Measurements from ENCODE around the gene EIF4G1.

The EIF4G1 gene

GRCh38 chr3:184366619-184367289 lies 52.3 kb downstream of the EIF4G1 start:
- Histone ChIP-seq H3K9me2 (replicated peaks; ENCODE audit: low read depth, low read length) (no peaks in the 10 kb centered on the region), H3K9me3 (ENCODE audit: insufficient read depth, low read depth, low read length) (no peaks in the 10 kb centered on the region), H2AFZ (ENCODE audit: low read length) (no peak overlapping the region), H3F3A (ENCODE audit: low read depth) (no peaks in the 10 kb centered on the region), H3K79me2 (ENCODE audit: insufficient read depth, low read length) (peaks cover 34% of the 10 kb centered on the region), H3K4me2 (ENCODE audit: low read depth, low read length, poor library complexity, severe bottlenecking) (peak overlapping the region; percentile 45), H3K9ac (ENCODE audit: low read depth, low read length, poor library complexity, severe bottlenecking) (no peak overlapping the region), H3K4me3 (ENCODE audit: low read length, poor library complexity, severe bottlenecking) (peak overlapping the region; percentile 27), H3K4me1 (ENCODE audit: insufficient read depth, low read length, poor library complexity, severe bottlenecking) (peaks cover 19% of the 10 kb centered on the region), H4K20me1 (ENCODE audit: insufficient read depth, low read length, poor library complexity, severe bottlenecking) (peaks cover 15% of the 10 kb centered on the region), H3K36me3 (ENCODE audit: insufficient read depth, low read length) (peaks cover 17% of the 10 kb centered on the region; the same call in 1 of the 2 replicates), H3K27me3 (ENCODE audit: insufficient read depth, low read length, poor library complexity, severe bottlenecking) (no peaks in the 10 kb centered on the region)
- TF ChIP-seq CTCF (conservative IDR thresholded peaks at IDR 0.05; ENCODE audit: low read length) (no peak), EZH2phosphoT487 (IDR thresholded peaks at IDR 0.05; ENCODE audit: borderline replicate concordance) (no peak)

GRCh38 chr3:184368116-184368515 lies 53.7 kb downstream of the EIF4G1 start:
- no peak overlapping the region for H2AFZ ChIP-seq (ENCODE audit: low read length)
- H3K36me3 ChIP-seq (ENCODE audit: insufficient read depth, low read length): peaks cover 17% of the 10 kb centered on the region; the same call in 1 of the 2 replicates
- no peak overlapping the region for H3K4me3 ChIP-seq (ENCODE audit: low read length, poor library complexity, severe bottlenecking)
- H3K9me3 ChIP-seq (ENCODE audit: insufficient read depth, low read depth, low read length): no peaks in the 10 kb centered on the region
- H3K27me3 ChIP-seq (ENCODE audit: insufficient read depth, low read length, poor library complexity, severe bottlenecking): no peaks in the 10 kb centered on the region
- no peak overlapping the region for H3K4me2 ChIP-seq (ENCODE audit: low read depth, low read length, poor library complexity, severe bottlenecking)
- peaks cover 19% of the 10 kb centered on the region for H3K4me1 ChIP-seq (ENCODE audit: insufficient read depth, low read length, poor library complexity, severe bottlenecking)
- no peaks in the 10 kb centered on the region for H3F3A ChIP-seq (ENCODE audit: low read depth)
- peaks cover 15% of the 10 kb centered on the region for H4K20me1 ChIP-seq (ENCODE audit: insufficient read depth, low read length, poor library complexity, severe bottlenecking)
- peaks cover 28% of the 10 kb centered on the region for H3K79me2 ChIP-seq (ENCODE audit: insufficient read depth, low read length)
- H3K9ac ChIP-seq (ENCODE audit: low read depth, low read length, poor library complexity, severe bottlenecking): no peak overlapping the region
- TF ChIP-seq EZH2phosphoT487 (IDR thresholded peaks at IDR 0.05; ENCODE audit: borderline replicate concordance) (no peak), CTCF (conservative IDR thresholded peaks at IDR 0.05; ENCODE audit: low read length) (no peak)
- no peaks in the 10 kb centered on the region for H3K9me2 ChIP-seq (replicated peaks; ENCODE audit: low read depth, low read length)

GRCh38 chr3:184368586-184369183 lies 54.3 kb downstream of the EIF4G1 start:
- H3K4me1 ChIP-seq (ENCODE audit: insufficient read depth, low read length, poor library complexity, severe bottlenecking): peaks cover 19% of the 10 kb centered on the region
- H3K9me3 ChIP-seq (ENCODE audit: insufficient read depth, low read depth, low read length): no peaks in the 10 kb centered on the region
- H3K4me3 ChIP-seq (ENCODE audit: low read length, poor library complexity, severe bottlenecking): no peak overlapping the region
- no peaks in the 10 kb centered on the region for H3F3A ChIP-seq (ENCODE audit: low read depth)
- no peak overlapping the region for H3K9ac ChIP-seq (ENCODE audit: low read depth, low read length, poor library complexity, severe bottlenecking)
- peaks cover 17% of the 10 kb centered on the region; the same call in 1 of the 2 replicates for H3K36me3 ChIP-seq (ENCODE audit: insufficient read depth, low read length)
- no peak overlapping the region for H3K4me2 ChIP-seq (ENCODE audit: low read depth, low read length, poor library complexity, severe bottlenecking)
- TF ChIP-seq CTCF (conservative IDR thresholded peaks at IDR 0.05; ENCODE audit: low read length): no peak
- TF ChIP-seq EZH2phosphoT487 (IDR thresholded peaks at IDR 0.05; ENCODE audit: borderline replicate concordance): no peak
- peaks cover 24% of the 10 kb centered on the region for H3K79me2 ChIP-seq (ENCODE audit: insufficient read depth, low read length)
- H4K20me1 ChIP-seq (ENCODE audit: insufficient read depth, low read length, poor library complexity, severe bottlenecking): peaks cover 15% of the 10 kb centered on the region
- H3K9me2 ChIP-seq (replicated peaks; ENCODE audit: low read depth, low read length): no peaks in the 10 kb centered on the region
- H3K27me3 ChIP-seq (ENCODE audit: insufficient read depth, low read length, poor library complexity, severe bottlenecking): no peaks in the 10 kb centered on the region
- no peak overlapping the region for H2AFZ ChIP-seq (ENCODE audit: low read length)
